ENCODE results near the gene POC1A.
"Not testable (repeated sequence)": the region's sequence is repeated elsewhere in the genome, so short reads cannot be mapped to it uniquely, and the experiment has no call there.

POC1A gene

DNA sequence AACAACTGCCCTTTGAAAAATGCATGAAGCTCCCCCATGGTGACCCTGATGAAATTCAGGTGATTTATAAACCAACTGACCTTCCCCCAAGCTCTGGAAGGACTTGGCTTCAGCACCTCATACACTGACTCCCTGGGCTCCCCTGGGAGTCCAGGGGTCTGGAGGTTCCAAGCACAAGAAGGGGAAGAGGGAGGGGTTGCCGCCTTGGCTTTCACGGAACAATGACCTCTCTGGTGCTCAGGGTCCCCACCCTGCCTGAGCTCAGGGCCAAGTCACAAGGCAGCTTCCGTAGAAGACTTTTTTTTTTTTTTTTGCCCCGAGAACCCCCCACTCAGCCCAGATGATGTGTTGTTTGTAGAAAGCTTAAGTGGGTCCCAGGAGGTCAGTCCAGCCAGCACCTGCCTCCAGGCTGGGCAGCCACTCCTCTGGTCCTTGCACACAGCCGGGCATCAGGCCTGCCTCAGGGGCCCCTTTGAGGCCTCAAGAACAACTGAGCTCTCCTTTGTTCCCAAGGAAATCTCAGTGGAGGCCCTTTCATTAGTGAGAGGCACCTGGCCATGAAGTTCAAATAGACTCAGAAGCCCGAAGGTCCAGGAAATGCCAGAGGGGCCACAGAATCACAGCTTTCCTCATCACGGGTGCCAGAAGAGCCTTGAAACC, 29.7 kb upstream of the POC1A start:
- no peak for DNase-seq

GRCh38 chr3:52182691-52183090, 28.5 kb upstream of the POC1A start:
- DNase-seq, result no peak

- no peak for DNase-seq
Observed at GRCh38 chr3:52182196-52182595, 28.0 kb upstream of the POC1A start.

DNA sequence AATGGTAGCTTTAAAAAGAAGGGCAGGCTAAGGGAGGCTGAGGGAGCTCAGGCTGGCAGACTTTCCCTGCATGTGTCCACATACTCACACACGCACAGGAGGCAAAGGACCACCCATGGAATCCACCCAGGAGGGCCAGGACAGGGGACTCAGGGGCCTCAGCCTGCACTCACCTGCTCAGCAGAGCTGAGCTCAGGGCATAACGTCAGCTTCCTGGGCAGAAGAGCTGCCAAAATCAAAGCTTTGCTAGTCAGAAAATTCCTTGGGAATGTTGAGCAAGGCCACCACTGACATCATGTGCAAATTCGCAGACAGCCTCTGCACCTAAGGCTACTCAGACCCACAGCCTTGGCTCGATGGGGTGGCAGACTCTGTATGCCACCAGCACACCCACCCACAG, 27.3 kb upstream of the POC1A start:
- DNase-seq, result no peak

DNA sequence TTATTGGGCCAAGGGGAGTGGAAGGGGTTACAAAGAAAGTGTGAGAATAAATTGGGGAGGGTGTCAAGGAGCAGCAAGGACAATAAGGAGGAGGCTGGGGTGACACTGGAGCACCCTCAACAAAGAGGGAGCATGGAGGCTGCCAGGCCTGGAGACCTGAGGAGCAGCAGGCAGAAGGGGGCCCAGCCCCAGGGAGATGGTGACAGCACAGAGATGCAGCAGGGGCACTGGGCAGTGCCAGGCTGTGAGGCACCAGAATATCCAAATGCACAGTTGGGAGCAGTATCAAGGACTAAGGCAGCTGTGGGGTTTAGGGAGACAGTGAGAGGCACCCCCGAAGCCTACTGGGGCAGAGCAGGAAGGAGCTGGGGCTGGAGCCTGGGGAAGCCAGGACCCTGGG, 24.3 kb upstream of the POC1A start:
- no peak for DNase-seq

- DNase-seq, result not testable (repeated sequence)
Observed at GRCh38 chr3:52178126-52178525, 23.9 kb upstream of the POC1A start.

DNA sequence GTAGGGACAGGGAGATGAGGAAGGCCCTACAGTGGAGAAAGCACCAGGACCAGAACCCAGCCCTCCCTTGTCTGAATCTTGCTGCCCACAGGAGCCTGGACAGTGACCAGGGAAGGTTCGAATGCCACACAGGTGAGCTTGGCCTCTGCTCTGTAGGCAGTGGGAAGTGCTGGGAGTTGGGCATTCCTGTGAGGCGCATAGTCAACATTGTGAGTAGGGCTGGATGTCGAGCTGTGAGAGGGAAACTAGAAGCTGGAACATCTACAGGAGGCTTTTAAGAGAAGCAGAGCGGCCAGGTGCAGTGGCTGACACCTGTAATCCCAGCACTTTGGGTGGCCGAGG, 23.4 kb upstream of the POC1A start:
- DNase-seq, result no peak

- DNase-seq, result no peak
Observed at GRCh38 chr3:52176951-52177700, 22.9 kb upstream of the POC1A start.

- no peak for DNase-seq
Observed at GRCh38 chr3:52176180-52176752, 22.0 kb upstream of the POC1A start.

GRCh38 chr3:52175416-52176179, 21.4 kb upstream of the POC1A start:
- no peak for DNase-seq

- no peak for DNase-seq
Observed at GRCh38 chr3:52174896-52175295, 20.7 kb upstream of the POC1A start.

DNA sequence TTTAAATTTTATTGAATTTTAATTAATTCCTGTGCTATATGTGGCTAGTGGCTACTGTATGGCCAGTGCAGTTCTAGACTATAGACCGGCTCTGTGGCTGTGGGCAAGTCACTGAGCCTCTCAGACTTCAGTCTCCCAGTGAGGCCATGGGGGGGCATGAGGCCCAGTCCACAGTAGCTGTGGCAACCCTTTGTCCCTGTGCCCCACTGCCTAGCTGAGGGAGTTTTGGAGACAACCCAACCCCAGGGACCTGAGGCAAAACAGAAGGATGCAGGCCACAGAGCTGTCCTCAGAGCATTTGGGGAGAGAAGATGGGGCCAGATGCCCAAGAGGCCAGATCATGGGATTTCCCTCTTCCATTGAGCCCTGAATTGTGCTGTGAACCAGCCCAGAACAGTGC, 18.9 kb upstream of the POC1A start:
- no peak for DNase-seq

DNA sequence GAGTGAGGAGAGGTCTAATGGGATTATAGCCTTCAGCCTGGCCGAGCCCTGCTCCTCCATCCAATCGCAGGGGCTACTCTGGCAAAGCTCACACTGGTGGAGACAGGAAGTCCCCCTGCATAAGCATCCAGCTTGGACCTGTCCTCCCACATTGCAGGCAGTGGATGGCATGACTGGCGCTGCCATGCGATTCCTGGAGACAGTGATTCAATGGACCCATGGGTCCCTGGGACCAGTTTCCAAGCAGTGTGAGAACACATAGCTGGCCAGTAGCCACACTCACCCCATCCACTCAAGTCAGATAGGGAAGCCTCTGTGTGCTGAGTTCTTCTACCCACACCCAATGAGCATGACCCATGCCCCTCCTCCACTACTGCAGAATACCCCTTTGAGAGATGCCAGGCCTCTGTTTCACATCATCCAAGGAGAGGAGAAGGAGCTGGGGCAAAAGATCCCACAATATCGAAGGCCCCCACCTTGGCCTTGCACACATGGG, 18.1 kb upstream of the POC1A start:
- DNase-seq, result no peak

DNA sequence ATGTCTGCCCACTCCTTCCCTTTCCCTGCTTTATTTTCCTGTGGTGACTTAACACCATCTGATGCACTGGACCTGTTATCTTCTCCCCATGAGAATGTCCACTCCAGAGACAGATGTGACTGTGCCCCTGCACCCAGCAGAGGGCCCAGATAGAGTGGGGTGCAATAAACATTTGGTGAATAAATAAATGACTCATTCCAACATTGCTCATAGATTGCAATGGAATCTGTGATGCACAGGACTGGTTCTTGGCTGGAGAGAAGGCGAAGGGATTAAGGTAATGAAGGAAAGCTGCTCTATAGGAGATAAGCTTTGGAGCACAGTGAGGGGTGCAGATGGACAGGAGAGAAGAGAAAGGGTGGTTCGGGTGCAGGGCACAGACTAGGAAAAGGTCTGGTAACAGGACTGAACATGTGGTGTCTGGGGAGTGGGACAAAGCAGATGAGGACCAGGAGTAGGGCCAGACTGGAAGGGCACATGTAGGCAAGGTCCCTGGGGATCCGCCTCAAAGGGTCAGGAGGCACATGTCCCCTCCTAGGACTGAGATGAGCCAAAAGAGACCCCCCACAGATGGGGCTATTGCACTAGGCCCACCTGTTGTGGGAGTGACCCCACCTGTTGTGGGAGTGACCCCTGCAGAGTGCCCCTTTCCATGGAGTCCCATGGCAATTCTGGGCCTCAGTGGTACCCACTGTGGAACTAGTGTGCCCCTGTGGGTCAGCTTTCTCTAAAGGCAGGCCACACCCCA, 17.5 kb upstream of the POC1A start:
- DNase-seq, result no peak

GRCh38 chr3:52170217-52170616, 16.0 kb upstream of the POC1A start:
- DNase-seq, result not testable (repeated sequence)

- DNase-seq, result no peak
Observed at GRCh38 chr3:52167240-52167639, 13.0 kb upstream of the POC1A start.

DNA sequence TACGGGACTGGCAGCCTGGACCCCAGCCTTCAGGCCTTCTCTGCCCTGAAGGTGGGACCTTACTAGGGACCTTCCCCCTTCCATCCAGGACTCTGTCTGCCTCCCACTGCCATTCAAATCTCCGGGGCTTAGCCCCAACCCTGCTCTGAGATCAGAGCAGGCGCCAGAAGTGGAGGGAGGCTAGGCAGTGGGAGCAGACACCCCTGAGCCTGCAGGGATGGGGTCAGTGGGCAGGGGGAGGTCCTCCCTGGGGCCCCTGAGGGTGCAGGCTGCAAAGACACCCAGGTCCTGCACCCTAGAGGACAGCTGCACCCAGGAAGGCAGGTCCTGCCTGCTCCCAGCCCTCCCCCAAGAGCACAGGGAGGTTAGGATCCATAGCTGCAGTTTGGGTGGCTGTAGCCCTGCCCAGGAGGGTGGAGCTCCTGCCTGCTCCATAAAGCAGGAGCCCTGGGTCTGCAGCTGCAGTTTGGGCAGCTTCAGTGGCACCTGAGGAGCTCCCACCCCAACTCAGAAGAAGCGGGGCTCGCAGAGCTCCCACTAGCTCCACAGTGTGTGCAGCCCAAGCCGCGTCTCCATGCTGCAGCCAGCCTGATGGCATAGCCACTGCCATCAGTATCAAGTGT, 8.1 kb upstream of the POC1A start:
- no peak for DNase-seq

GRCh38 chr3:52159503-52159902, 5.3 kb upstream of the POC1A start:
- no peak for DNase-seq

DNA sequence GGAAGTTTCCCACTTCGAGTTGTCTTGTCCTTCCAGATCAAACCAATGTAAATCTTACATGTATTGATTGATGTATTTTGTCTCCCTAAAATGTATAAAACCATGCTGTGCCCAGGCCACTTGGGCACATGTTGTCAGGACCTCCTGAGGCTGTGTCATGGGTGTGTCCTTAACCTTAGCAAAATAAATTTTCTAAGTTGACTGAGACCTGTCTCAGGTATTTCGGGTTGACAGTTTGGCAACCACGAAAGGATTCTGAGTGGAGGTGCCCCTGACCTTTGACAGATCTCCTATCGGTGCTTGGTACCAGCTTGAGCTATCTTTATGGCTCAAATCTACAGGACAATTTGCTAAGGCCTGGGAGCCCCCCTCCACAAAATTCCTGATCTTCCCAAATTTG, 1.7 kb upstream of the POC1A start:
- no peak for DNase-seq

GRCh38 chr3:52153389-52154096, 680 bp downstream of the POC1A start:
- no peak for DNase-seq

DNA sequence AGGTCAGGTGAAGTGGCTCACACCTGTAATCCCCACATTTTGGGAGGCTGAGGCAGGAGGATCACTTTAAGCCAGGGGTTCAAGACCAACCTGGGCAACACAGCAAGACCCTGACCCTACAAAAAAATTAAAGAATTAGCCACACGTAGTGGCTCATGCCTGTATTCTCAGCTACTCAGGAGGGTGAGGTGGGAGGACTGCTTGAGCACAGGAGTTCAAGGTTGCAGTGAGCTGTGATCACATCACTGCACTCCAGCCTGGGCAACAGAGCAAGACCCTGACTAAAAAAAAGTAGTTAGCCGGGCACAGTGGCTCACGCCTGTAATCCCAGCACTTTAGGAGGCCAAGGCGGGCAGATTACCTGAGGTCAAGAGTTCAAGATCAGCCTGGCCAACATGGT, 2.2 kb downstream of the POC1A start:
- DNase-seq, result not testable (repeated sequence)

DNA sequence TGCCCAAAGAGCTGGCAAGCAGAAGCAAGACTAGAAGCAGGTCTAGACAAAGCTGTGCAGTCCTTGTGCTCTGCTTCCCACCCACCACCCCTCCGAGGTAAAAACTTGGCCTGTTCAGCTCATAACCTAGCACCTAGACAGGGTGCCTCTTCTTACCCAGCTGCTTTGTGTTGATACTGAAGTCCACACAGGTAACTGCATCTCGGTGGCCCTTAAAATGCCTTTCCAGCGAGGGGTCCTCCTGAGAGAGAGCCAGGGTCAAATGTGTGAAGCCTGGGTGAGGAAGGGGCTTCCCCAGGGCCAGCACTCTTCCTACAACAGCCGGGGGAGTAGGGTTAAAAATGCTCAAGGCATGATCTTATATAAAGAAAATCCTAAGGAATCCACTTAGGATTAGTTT, 3.4 kb downstream of the POC1A start:
- DNase-seq, result no peak
